ENCODE results near the gene RNPS1. TPM values are rescaled to one million over a fixed set of nuclear protein-coding genes. Genes with fewer than 3 reads are reported as not detected.
"Not testable (repeated sequence)": the region's sequence is repeated elsewhere in the genome, so short reads cannot be mapped to it uniquely, and the experiment has no call there.

Gene RNPS1
- total RNA-seq, 4 donors from 2014 or later: 71.5 to 155 (median 122) TPM

DNA sequence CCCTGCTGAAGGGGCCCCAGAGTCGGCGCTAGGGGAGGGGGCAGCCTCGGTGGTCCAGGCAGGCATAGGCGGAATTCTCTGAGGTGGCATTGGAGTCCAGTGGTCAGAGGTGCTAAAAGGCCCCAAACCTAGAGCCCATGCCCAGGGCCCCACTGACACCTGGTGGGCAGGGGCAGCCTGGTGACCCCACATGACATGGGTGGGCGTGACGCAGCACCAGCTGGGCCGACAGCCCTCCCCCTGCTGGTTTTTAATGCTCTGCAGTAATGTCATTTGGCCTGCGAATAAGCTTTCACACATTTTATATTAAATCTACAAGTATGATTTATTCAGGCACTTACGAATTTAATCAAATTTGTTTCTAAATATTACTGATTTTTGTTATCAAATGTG is 2.1 kb upstream of the RNPS1 start:
- H3K4me1 ChIP-seq: peaks cover 0 to 36% (median 8%) of the 10 kb centered on the region in 4 donors
- no peak for DNase-seq
- H3K27ac ChIP-seq: no peak overlapping the region
- H3K9me3 ChIP-seq: peaks cover 0 to 4% (median 0%) of the 10 kb centered on the region in 4 donors
- no peak for TF ChIP-seq POLR2A (IDR thresholded peaks at IDR 0.05)
- TF ChIP-seq, protein P1, sequence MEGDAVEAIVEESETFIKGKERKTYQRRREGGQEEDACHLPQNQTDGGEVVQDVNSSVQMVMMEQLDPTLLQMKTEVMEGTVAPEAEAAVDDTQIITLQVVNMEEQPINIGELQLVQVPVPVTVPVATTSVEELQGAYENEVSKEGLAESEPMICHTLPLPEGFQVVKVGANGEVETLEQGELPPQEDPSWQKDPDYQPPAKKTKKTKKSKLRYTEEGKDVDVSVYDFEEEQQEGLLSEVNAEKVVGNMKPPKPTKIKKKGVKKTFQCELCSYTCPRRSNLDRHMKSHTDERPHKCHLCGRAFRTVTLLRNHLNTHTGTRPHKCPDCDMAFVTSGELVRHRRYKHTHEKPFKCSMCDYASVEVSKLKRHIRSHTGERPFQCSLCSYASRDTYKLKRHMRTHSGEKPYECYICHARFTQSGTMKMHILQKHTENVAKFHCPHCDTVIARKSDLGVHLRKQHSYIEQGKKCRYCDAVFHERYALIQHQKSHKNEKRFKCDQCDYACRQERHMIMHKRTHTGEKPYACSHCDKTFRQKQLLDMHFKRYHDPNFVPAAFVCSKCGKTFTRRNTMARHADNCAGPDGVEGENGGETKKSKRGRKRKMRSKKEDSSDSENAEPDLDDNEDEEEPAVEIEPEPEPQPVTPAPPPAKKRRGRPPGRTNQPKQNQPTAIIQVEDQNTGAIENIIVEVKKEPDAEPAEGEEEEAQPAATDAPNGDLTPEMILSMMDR (IDR thresholded peaks at IDR 0.05): no peak
- H3K27me3 ChIP-seq: no peaks in the 10 kb centered on the region
- H3K4me3 ChIP-seq: peak overlapping the region in 1 of 4 donors; percentile 72
- H3K36me3 ChIP-seq: no peaks in the 10 kb centered on the region

DNA sequence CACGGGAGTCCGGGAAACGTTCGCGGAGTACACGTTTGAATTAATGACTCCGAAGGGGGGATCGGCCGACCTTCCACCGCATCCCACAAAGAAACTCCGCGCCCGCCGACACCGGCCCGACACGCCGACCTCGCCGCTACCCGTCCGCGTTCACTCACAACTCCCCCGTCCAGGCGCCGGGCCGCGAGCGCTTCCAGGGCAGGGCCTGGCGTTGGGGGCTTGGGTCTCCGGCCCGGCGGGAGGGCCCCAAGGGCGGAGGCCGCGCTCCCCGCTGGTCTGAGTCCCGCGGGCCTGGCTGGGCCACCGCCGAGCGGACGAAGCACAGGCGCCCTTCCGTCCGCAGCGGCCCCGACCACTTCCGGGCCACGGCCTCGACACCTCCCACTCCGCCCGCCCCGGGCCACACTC is 417 bp downstream of the RNPS1 start:
- DNase-seq, H3K9me3 ChIP-seq, H3K27me3 ChIP-seq: not testable (repeated sequence)
- Histone ChIP-seq H3K4me1 (peaks cover 0 to 36% (median 8%) of the 10 kb centered on the region in 4 donors), H3K36me3 (peaks cover 0 to 19% (median 0%) of the 10 kb centered on the region in 3 donors), H3K27ac (peak overlapping the region; percentile 90 to 97 (median 94)), H3K4me3 (peak overlapping the region; percentile 72 to 88 (median 78))

DNA sequence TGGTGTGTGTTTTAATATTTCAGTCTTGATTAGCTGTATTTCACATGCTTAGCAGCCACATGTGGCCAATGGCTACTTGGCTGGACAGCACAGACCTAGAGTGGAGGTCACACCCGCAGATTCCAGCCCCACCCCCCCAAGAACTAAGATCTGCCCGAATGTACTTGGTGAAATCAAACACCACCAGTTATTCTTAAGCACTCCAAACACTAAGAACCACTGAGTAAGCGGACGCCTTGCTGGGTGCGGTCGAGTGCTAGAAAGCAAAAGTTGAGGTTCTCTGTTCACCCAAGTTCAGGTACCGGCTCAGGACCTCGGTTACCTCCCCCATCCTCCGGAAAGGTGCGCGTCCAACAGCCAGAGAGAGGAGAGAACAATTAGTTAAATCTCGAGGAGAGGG is 1.0 kb downstream of the RNPS1 start:
- peaks cover 0 to 26% (median 0%) of the 10 kb centered on the region in 3 donors for H3K36me3 ChIP-seq
- H3K27me3 ChIP-seq, DNase-seq, H3K9me3 ChIP-seq: not testable (repeated sequence)
- peaks cover 0 to 36% (median 8%) of the 10 kb centered on the region in 4 donors for H3K4me1 ChIP-seq
- H3K27ac ChIP-seq: peak overlapping the region; percentile 90 to 97 (median 94)
- H3K4me3 ChIP-seq: peak overlapping the region; percentile 72 to 88 (median 78)

GRCh38 chr16:2263026-2263425 is 4.9 kb downstream of the RNPS1 start:
- H3K27me3 ChIP-seq, H3K4me3 ChIP-seq, H3K9me3 ChIP-seq, H3K27ac ChIP-seq, DNase-seq: not testable (repeated sequence)
- peaks cover 0 to 64% (median 0%) of the 10 kb centered on the region in 3 donors for H3K36me3 ChIP-seq
- peaks cover 0 to 18% (median 3%) of the 10 kb centered on the region in 4 donors for H3K4me1 ChIP-seq

GRCh38 chr16:2260250-2260649 is 7.7 kb downstream of the RNPS1 start:
- no peak for DNase-seq
- no peak overlapping the region for H3K27ac ChIP-seq
- H3K36me3 ChIP-seq: peaks cover 0 to 92% (median 0%) of the 10 kb centered on the region in 3 donors
- no peaks in the 10 kb centered on the region for H3K27me3 ChIP-seq
- no peak overlapping the region for H3K4me3 ChIP-seq
- no peak for TF ChIP-seq POLR2A (IDR thresholded peaks at IDR 0.05)
- TF ChIP-seq, protein P1 (IDR thresholded peaks at IDR 0.05): no peak
- peaks cover 0 to under 1% (median 0%) of the 10 kb centered on the region in 4 donors for H3K4me1 ChIP-seq
- no peaks in the 10 kb centered on the region for H3K9me3 ChIP-seq

- H3K9me3 ChIP-seq, H3K27ac ChIP-seq, H3K27me3 ChIP-seq, H3K4me3 ChIP-seq, H3K4me1 ChIP-seq, DNase-seq: not testable (repeated sequence)
- peaks cover 0 to 100% (median 0%) of the 10 kb centered on the region in 3 donors for H3K36me3 ChIP-seq
Measured at GRCh38 chr16:2258530-2258929, 9.4 kb downstream of the RNPS1 start.

DNA sequence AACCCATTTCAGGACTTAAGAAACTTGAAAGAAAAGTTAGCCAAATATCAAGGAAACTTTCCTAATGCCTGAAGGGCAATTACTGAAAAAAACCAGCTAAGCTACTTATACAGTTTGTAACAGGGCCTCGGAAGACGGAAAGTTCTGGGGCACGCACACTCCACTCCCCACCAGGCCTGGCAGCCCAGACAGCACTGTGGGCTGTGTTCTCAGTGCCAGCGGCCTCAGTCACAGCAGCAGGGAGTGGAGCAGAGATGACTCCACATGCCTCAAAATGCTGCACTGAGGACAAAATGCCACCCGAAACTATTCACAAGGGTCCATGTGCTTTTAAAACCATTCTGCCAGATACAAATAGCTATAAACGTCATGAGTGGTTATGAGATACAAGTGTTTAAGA is 10.2 kb downstream of the RNPS1 start:
- Histone ChIP-seq H3K4me1 (no peaks in the 10 kb centered on the region), H3K27ac (no peak overlapping the region), H3K27me3 (no peaks in the 10 kb centered on the region), H3K9me3 (no peaks in the 10 kb centered on the region), H3K4me3 (no peak overlapping the region), H3K36me3 (peaks cover 0 to 100% (median 0%) of the 10 kb centered on the region in 3 donors)
- DNase-seq: no peak
- TF ChIP-seq POLR2A (IDR thresholded peaks at IDR 0.05): no peak
- TF ChIP-seq, protein P1 (IDR thresholded peaks at IDR 0.05): no peak

DNA sequence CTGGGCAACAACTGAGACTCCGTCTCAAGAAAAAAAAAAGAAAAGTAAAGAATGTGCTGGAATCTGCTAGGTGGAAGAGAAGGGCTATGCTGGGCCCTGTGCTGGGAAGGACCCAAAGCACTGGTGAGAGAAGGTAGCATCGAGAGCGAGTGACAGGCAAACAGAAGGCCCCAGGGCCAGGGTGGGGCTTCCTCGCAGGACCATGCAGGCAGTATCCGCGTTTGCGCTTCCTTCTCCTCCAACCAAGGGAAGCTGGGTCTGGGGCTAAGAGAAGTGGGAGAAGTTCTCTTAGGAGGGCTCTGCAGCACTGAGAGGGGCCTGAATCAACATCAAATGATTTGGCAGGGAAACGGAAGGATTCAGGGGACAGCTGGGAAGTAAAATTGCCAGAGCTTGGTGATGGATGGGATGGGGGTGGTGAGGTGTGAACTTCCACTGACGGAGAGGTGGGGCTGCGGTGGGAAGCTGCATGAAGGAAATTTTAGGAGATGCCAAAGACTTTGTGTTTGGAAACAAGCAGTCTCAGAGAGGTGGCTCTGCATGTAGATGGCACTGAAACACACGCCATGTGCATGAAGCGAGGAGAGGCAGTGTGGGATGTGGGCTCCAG is 11.3 kb downstream of the RNPS1 start:
- Histone ChIP-seq H3K27ac (no peak overlapping the region), H3K27me3 (no peaks in the 10 kb centered on the region), H3K4me1 (peaks cover 0 to 7% (median 5%) of the 10 kb centered on the region in 4 donors), H3K9me3 (no peaks in the 10 kb centered on the region), H3K36me3 (peaks cover 0 to 90% (median 0%) of the 10 kb centered on the region in 3 donors), H3K4me3 (no peak overlapping the region)
- TF ChIP-seq, protein P1 (IDR thresholded peaks at IDR 0.05): no peak
- TF ChIP-seq POLR2A (IDR thresholded peaks at IDR 0.05): no peak
- no peak for DNase-seq
